Adrenal gland (tissue), 12 donors: ENCODE measurements around the gene NMU. TPM values are rescaled to one million over a fixed set of nuclear protein-coding genes. Genes with fewer than 3 reads are reported as not detected.
"Not testable (repeated sequence)": the region's sequence is repeated elsewhere in the genome, so short reads cannot be mapped to it uniquely, and the experiment has no call there.

Experiments used
- DNase-seq, 7 donors: peaks; one replicate each; pipeline ENCODE4 v3.0.0-alpha.2; 2019 to 2020
- H3K27ac ChIP-seq, 5 donors: fragments of 200-600 bp; sonication (generic) in 4 of 5; 1 replicate in 3 of 5; 2 replicates in 2 of 5; pipeline versions ENCODE4 v1.5.1 to v1.8.0; 2016 to 2020; ENCODE audit warnings: mild to moderate bottlenecking in 1 of 5
- H3K27me3 ChIP-seq: fragments of 200-600 bp; 2 replicates; pipeline ENCODE4 v1.8.0; 2021
- H3K36me3 ChIP-seq, 2 donors: fragments of 200-600 bp; replicated peaks in 1 of 2; 1 replicate in 1 of 2; 2 replicates in 1 of 2; pipeline versions ENCODE4 v1.5.1 to v1.8.0; 2018 to 2022
- H3K4me1 ChIP-seq, 2 donors: fragments of 200-600 bp; replicated peaks in 1 of 2; 1 replicate in 1 of 2; 2 replicates in 1 of 2; pipeline versions ENCODE4 v1.5.1 to v1.8.0; 2018 to 2021
- H3K4me3 ChIP-seq, 4 donors: fragments of 200-600 bp; sonication (generic) in 3 of 4; one replicate each; pipeline ENCODE4 v1.5.1; 2016 to 2018
- H3K9me3 ChIP-seq, 3 donors: fragments of 200-600 bp; sonication (generic) in 1 of 3; replicated peaks in 1 of 3; 1 replicate in 2 of 3; 2 replicates in 1 of 3; pipeline versions ENCODE4 v1.5.1 to v1.8.0; 2016 to 2021
- POLR2A ChIP-seq, 2 donors: fragments of 450-650 bp; IDR thresholded peaks; one replicate each; pipeline ENCODE4 v1.6.1; 2017; ENCODE audit warnings: antibody characterized with exemption in 2 of 2, mild to moderate bottlenecking in 2 of 2, moderate library complexity in 1 of 2
- WGBS, 4 donors: extraction: QIAGEN DNeasy Blood & Tissue Kit in 2 of 4; methylation state at CpG; one replicate each; pipeline versions ENCODE4 v1.1.5 to v1.1.7; 2013 to 2017; 5-methylcytosine and 5-hydroxymethylcytosine counted together
- intact Hi-C, 2 donors: fragments of 100-400 bp; cut with DNase I; formaldehyde crosslinking; loops; one replicate each; pipeline versions ENCODE4 v1.14.1 to v1.15.0; 2022 to 2023
- polyA plus RNA-seq, 3 donors: library from polyadenylated mRNA; stranded (reverse); fragments of 200-250 nt in 2 of 3; fragments of 350-450 nt in 1 of 3; fragmentation: Illumina TruSeq in 1 of 3; extraction: RNeasy Lipid Tissue Mini Kit (QIAGEN cat#74804) in 1 of 3; gene quantifications; one replicate each; pipeline ENCODE4 v1.2.3, GENCODE V29; 2013 to 2014
- total RNA-seq, 9 donors: library from RNA; depleted of rRNA in 4 of 9; stranded (reverse); fragments of >200 nt in 4 of 9; fragments of 120-200 nt in 1 of 9; fragmentation: NEBNext Ultra II Directional in 1 of 9; extraction: Animal tissue kit (Norgen Biotek cat#: 25700) in 1 of 9; gene quantifications; one replicate each; pipeline versions ENCODE4 v1.1.0 to v1.2.4, GENCODE V29; 2013 to 2023
- TF ChIP-seq, protein P1 (sequence below), 6 experiments: fragments of 450-650 bp in 4 of 6; fragments of 200-600 bp in 2 of 6; sonication (generic) in 1 of 6; IDR thresholded peaks; 1 replicate in 5 of 6; 2 replicates in 1 of 6; pipeline versions ENCODE4 v1.5.1 to v1.8.0; 2016 to 2021; ENCODE audit warnings: antibody characterized with exemption in 6 of 6, mild to moderate bottlenecking in 2 of 6, moderate library complexity in 1 of 6
- donor health status: healthy with polysubstance abuse.
- donor health status: Bipolar disorder and iron deficiency.
- donor health status: DM: yes; HTN: yes; CAD: no.
- donor health status: DM: no; HTN: no; CAD: no.
- donor health status: DM: no; HTN: no; CAD: no.
- donor health status: DM: yes; HTN: yes; CAD: no.

NMU gene
- total and polyA plus RNA-seq, 12 donors, result 0.24 to 0.99 (median 0.39) TPM; not detected in 7

DNA sequence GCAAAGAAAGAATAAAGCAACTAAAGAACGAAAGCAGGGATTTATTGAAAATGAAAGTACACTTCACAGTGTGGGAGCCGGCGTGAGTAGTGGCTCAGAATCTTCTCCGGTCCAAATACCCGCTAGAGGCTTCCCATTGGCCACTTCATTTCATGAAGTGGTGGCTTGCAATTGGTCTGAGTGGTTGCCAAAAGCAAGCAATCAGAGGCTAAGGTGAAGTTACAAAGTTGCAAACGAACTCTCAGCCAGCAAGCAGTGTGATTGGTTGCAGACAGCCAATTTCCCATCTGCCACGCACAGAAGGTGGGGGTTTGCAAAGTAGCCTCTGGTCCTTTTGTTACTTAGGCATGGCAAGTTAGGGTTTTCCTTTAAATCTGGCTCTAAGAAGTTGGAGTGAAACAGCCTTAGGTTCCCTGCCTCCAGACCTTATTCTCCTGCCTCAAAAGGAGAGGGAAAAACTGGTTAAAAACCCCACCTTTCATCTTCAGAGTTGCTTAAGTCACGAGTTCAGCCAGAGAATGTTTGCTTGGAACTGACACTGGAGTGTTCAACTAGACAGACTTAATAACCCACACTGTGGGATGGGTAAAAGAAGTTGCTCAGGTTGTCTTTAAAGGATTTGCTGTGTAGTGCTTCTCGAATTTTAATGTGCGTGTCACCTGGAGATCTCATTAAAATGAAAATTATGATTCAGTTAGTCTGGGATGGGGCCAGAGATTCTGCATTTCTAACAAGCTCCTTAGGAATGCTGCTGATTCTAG is 82.5 kb downstream of the NMU start:
- no peaks in the 10 kb centered on the region for H3K36me3 ChIP-seq
- 61 to 69% (median 66%) methylated on average over 10 of the region's 10 CpGs for WGBS, 4 donors
- intact Hi-C loops, result no loop called here
- no peak overlapping the region for H3K27ac ChIP-seq
- peak overlapping the region in 1 of 4 donors; percentile 10 for H3K4me3 ChIP-seq
- peak in 6 of 7 donors; percentile 33 to 65 (median 50) for DNase-seq
- H3K4me1 ChIP-seq, result peaks cover 0 to 5% of the 10 kb centered on the region in 2 donors
- no peaks in the 10 kb centered on the region for H3K27me3 ChIP-seq
- no peaks in the 10 kb centered on the region for H3K9me3 ChIP-seq
- no peak for TF ChIP-seq POLR2A (IDR thresholded peaks at IDR 0.05)
- TF ChIP-seq, protein P1, sequence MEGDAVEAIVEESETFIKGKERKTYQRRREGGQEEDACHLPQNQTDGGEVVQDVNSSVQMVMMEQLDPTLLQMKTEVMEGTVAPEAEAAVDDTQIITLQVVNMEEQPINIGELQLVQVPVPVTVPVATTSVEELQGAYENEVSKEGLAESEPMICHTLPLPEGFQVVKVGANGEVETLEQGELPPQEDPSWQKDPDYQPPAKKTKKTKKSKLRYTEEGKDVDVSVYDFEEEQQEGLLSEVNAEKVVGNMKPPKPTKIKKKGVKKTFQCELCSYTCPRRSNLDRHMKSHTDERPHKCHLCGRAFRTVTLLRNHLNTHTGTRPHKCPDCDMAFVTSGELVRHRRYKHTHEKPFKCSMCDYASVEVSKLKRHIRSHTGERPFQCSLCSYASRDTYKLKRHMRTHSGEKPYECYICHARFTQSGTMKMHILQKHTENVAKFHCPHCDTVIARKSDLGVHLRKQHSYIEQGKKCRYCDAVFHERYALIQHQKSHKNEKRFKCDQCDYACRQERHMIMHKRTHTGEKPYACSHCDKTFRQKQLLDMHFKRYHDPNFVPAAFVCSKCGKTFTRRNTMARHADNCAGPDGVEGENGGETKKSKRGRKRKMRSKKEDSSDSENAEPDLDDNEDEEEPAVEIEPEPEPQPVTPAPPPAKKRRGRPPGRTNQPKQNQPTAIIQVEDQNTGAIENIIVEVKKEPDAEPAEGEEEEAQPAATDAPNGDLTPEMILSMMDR (IDR thresholded peaks at IDR 0.05), result no peak

DNA sequence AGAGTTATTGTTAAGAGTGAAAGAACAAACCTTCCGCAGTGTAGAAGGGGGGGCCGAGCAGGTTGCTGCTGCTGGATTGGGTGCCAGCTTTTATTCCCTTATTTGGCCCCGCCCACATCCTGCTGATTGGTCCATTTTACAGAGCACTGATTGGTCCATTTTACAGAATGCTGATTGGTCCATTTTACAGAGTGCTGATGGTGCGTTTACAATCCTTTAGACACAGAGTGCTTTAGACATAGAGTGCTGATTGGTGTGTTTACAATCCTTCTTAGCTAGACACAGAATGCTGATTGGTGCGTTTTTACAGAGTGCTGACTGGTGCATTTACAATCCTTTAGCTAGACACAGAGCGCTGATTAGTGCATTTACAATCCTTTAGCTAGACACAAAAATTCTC is 84.1 kb downstream of the NMU start:
- H3K27ac ChIP-seq, H3K36me3 ChIP-seq, H3K9me3 ChIP-seq, H3K27me3 ChIP-seq, DNase-seq, H3K4me3 ChIP-seq, intact Hi-C loops: not testable (repeated sequence)
- 86 to 92% (median 88%) methylated on average over 6 of the region's 6 CpGs for WGBS, 4 donors
- H3K4me1 ChIP-seq, result peaks cover 5 to 11% of the 10 kb centered on the region in 2 donors

DNA sequence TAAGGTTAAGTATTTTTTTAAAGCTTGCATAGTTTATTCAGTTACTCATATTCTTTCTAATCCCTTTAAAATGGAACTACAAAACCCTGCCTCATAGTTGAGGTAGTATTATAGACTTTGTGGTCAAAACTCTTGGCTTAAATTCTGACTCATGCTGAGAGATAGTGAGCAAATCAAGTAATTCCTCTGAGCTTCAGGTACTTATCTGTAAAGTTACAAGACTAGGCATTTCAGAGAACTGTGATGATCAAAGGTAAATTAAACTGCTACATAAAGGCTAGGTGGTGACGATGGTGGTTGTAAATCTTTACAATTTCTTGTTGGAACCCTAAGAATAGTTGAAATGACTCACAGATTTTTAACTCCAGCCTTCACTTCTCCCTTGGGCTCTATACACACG is 86.2 kb downstream of the NMU start:
- Histone ChIP-seq H3K27me3 (no peaks in the 10 kb centered on the region), H3K27ac (no peak overlapping the region), H3K36me3 (no peaks in the 10 kb centered on the region), H3K9me3 (no peaks in the 10 kb centered on the region), H3K4me1 (peaks cover 5 to 16% of the 10 kb centered on the region in 2 donors), H3K4me3 (no peak overlapping the region)
- intact Hi-C loops, result loop anchor here (5.0 to 10.0 kb wide), 4 partner anchors 85 to 205 kb away; partner anchors contain the start of gene SRD5A3 (in 2 of the 2)
- no peak for TF ChIP-seq POLR2A (IDR thresholded peaks at IDR 0.05)
- TF ChIP-seq, protein P1 (IDR thresholded peaks at IDR 0.05), result no peak
- WGBS, 4 donors, result 52 to 75% (median 67%) methylated on average over 2 of the region's 2 CpGs
- no peak for DNase-seq

DNA sequence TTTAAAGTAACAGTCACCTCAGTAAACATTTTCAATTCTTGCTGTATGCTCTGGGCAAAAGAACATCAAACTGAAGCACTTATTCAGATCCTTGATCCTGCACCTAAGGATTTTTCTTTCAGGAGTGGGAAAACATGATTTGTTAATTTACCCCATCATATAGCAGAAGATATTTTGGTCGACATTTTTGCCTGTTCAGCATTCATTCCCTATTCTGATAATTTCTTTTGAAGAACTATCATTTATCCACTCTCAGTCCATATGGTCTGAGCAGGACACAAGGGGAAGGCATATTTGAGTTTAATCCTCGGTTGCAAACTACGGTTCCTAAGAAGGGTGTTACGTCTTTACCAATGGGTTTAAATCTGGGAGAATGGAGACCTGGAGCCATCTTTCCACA is 88.2 kb downstream of the NMU start:
- no peaks in the 10 kb centered on the region for H3K27me3 ChIP-seq
- intact Hi-C loops, result loop anchor here (5.0 to 10.0 kb wide), 4 partner anchors 83 to 203 kb away; partner anchors contain the start of gene SRD5A3 (in 2 of the 2)
- H3K27ac ChIP-seq, result peak overlapping the region in 2 of 5 donors; percentile 98 to 99
- no peak for TF ChIP-seq POLR2A (IDR thresholded peaks at IDR 0.05)
- TF ChIP-seq, protein P1 (IDR thresholded peaks at IDR 0.05), result no peak
- H3K4me3 ChIP-seq, result peak overlapping the region in 2 of 4 donors; percentile 95 to 96
- peaks cover 10 to 18% of the 10 kb centered on the region in 2 donors for H3K4me1 ChIP-seq
- no peak for DNase-seq
- 52 to 76% (median 67%) methylated on average over 4 of the region's 4 CpGs for WGBS, 4 donors
- no peaks in the 10 kb centered on the region for H3K36me3 ChIP-seq
- H3K9me3 ChIP-seq, result no peaks in the 10 kb centered on the region
